Adipocyte (in vitro differentiated cells): ENCODE measurements around the gene HTRA2.

Source experiments
- DNase-seq: peaks from one replicate; pipeline ENCODE4 v3.0.0-alpha.2; 2015; ENCODE audit warnings: low read depth
- H3K27me3 ChIP-seq: replicated peaks from 2 replicates; pipeline ENCODE4 v1.7.0; 2013; ENCODE audit warnings: mild to moderate bottlenecking, low read length, moderate library complexity; ENCODE audit not compliant: control insufficient read depth, insufficient read depth
- H3K36me3 ChIP-seq: 2 replicates; pipeline ENCODE4 v1.7.0; 2013; ENCODE audit warnings: low read length, mild to moderate bottlenecking, moderate library complexity; ENCODE audit not compliant: control insufficient read depth, insufficient read depth, severe bottlenecking
- H3K4me1 ChIP-seq: 2 replicates; pipeline ENCODE4 v1.7.0; 2013; ENCODE audit warnings: mild to moderate bottlenecking, low read length, moderate library complexity; ENCODE audit not compliant: control insufficient read depth, insufficient read depth
- H3K4me3 ChIP-seq: 2 replicates; pipeline ENCODE4 v1.7.0; 2013; ENCODE audit warnings: mild to moderate bottlenecking, low read length, moderate library complexity
- H3K9ac ChIP-seq: 2 replicates; pipeline ENCODE4 v1.7.0; 2013; ENCODE audit warnings: mild to moderate bottlenecking, low read length, moderate library complexity
- H3K9me3 ChIP-seq: 2 replicates; pipeline ENCODE4 v1.7.0; 2013; ENCODE audit warnings: mild to moderate bottlenecking, low read length, moderate library complexity; ENCODE audit not compliant: control insufficient read depth

HTRA2 gene

GRCh38 chr2:74526649-74527230, 3.0 kb upstream of the HTRA2 start:
- Histone ChIP-seq H3K36me3 (peaks cover 23% of the 10 kb centered on the region), H3K9me3 (no peaks in the 10 kb centered on the region), H3K27me3 (peaks cover 14% of the 10 kb centered on the region), H3K9ac (no peak overlapping the region), H3K4me1 (peaks cover 24% of the 10 kb centered on the region), H3K4me3 (no peak overlapping the region)
- DNase-seq = no peak

GRCh38 chr2:74527741-74528140, 2.0 kb upstream of the HTRA2 start:
- peak overlapping the region; percentile 98 for H3K4me3 ChIP-seq
- H3K36me3 ChIP-seq = peaks cover 28% of the 10 kb centered on the region
- peaks cover 5% of the 10 kb centered on the region for H3K27me3 ChIP-seq
- H3K4me1 ChIP-seq = peaks cover 27% of the 10 kb centered on the region
- no peak for DNase-seq
- no peak overlapping the region for H3K9ac ChIP-seq
- H3K9me3 ChIP-seq = no peaks in the 10 kb centered on the region

GRCh38 chr2:74528600-74529356, 955 bp upstream of the HTRA2 start:
- peak overlapping the region; percentile 99 for H3K9ac ChIP-seq
- no peaks in the 10 kb centered on the region for H3K9me3 ChIP-seq
- DNase-seq = no peak
- H3K27me3 ChIP-seq = no peaks in the 10 kb centered on the region
- peak overlapping the region; percentile 98 for H3K4me3 ChIP-seq
- peaks cover 27% of the 10 kb centered on the region for H3K4me1 ChIP-seq
- peaks cover 37% of the 10 kb centered on the region for H3K36me3 ChIP-seq

- H3K4me3 ChIP-seq = peak overlapping the region; percentile 98
- no peaks in the 10 kb centered on the region for H3K27me3 ChIP-seq
- peak; percentile 63 for DNase-seq
- H3K9ac ChIP-seq = peak overlapping the region; percentile 99
- H3K36me3 ChIP-seq = peaks cover 37% of the 10 kb centered on the region
- no peaks in the 10 kb centered on the region for H3K9me3 ChIP-seq
- H3K4me1 ChIP-seq = peaks cover 27% of the 10 kb centered on the region
Observed at GRCh38 chr2:74530239-74531187, 780 bp downstream of the HTRA2 start.

- H3K9ac ChIP-seq = peak overlapping the region; percentile 99
- no peaks in the 10 kb centered on the region for H3K27me3 ChIP-seq
- H3K9me3 ChIP-seq = no peaks in the 10 kb centered on the region
- peaks cover 27% of the 10 kb centered on the region for H3K36me3 ChIP-seq
- H3K4me1 ChIP-seq = peaks cover 27% of the 10 kb centered on the region
- no peak overlapping the region for H3K4me3 ChIP-seq
- DNase-seq = no peak
Observed at GRCh38 chr2:74531666-74532065, 1.9 kb downstream of the HTRA2 start.

GRCh38 chr2:74532222-74532621, 2.5 kb downstream of the HTRA2 start:
- Histone ChIP-seq H3K4me1 (peaks cover 27% of the 10 kb centered on the region), H3K9ac (peak overlapping the region; percentile 99), H3K4me3 (no peak overlapping the region), H3K9me3 (no peaks in the 10 kb centered on the region), H3K27me3 (no peaks in the 10 kb centered on the region), H3K36me3 (peaks cover 21% of the 10 kb centered on the region)
- peak; percentile 62 for DNase-seq

GRCh38 chr2:74533464-74533863, 3.7 kb downstream of the HTRA2 start:
- Histone ChIP-seq H3K36me3 (peaks cover 14% of the 10 kb centered on the region), H3K4me1 (peaks cover 19% of the 10 kb centered on the region), H3K27me3 (no peaks in the 10 kb centered on the region), H3K9ac (no peak overlapping the region), H3K9me3 (no peaks in the 10 kb centered on the region), H3K4me3 (no peak overlapping the region)
- DNase-seq = no peak

- peaks cover 14% of the 10 kb centered on the region for H3K36me3 ChIP-seq
Observed at GRCh38 chr2:74534411-74534810, 4.7 kb downstream of the HTRA2 start.

GRCh38 chr2:74535440-74535965, 5.8 kb downstream of the HTRA2 start:
- Histone ChIP-seq H3K4me3 (no peak overlapping the region), H3K4me1 (peaks cover 20% of the 10 kb centered on the region), H3K9me3 (no peaks in the 10 kb centered on the region), H3K9ac (no peak overlapping the region), H3K36me3 (peaks cover 14% of the 10 kb centered on the region), H3K27me3 (no peaks in the 10 kb centered on the region)
- DNase-seq = no peak

More at GRCh38 chr2:74534411-74534810, 4.7 kb downstream of the HTRA2 start:
- DNase-seq = no peak
- H3K4me1 ChIP-seq = peaks cover 14% of the 10 kb centered on the region
- H3K4me3 ChIP-seq = no peak overlapping the region
- no peaks in the 10 kb centered on the region for H3K27me3 ChIP-seq
- H3K9me3 ChIP-seq = no peaks in the 10 kb centered on the region
- H3K9ac ChIP-seq = no peak overlapping the region

- H3K27me3 ChIP-seq = no peaks in the 10 kb centered on the region
- DNase-seq = no peak
- no peaks in the 10 kb centered on the region for H3K9me3 ChIP-seq
- no peak overlapping the region for H3K9ac ChIP-seq
- H3K4me1 ChIP-seq = peaks cover 11% of the 10 kb centered on the region
- no peak overlapping the region for H3K4me3 ChIP-seq
- peaks cover 14% of the 10 kb centered on the region for H3K36me3 ChIP-seq
Observed at GRCh38 chr2:74536166-74536950, 6.6 kb downstream of the HTRA2 start.
